Glutamatergic neuron (in vitro differentiated cells): ENCODE results near the gene SYNC. TPM values are rescaled to one million over a fixed set of nuclear protein-coding genes. Genes with fewer than 3 reads are reported as not detected.
A peak's percentile ranks its signal among the peaks of the same experiment; 100 is the strongest.

Experiments used
- DNase-seq: peaks from one replicate; pipeline ENCODE4 v3.0.0; 2022
- H3K27ac Mint-ChIP-seq: one replicate; pipeline ENCODE4 v1.8.0; 2020; ENCODE audit warnings: mild to moderate bottlenecking, mixed read lengths, inconsistent platforms; ENCODE audit not compliant: unreplicated experiment
- H3K27me3 Mint-ChIP-seq: one replicate; pipeline ENCODE4 v1.8.0; 2020; ENCODE audit warnings: mild to moderate bottlenecking, moderate library complexity, mixed read lengths, inconsistent platforms; ENCODE audit not compliant: unreplicated experiment
- H3K36me3 Mint-ChIP-seq: one replicate; pipeline ENCODE4 v1.8.0; 2020; ENCODE audit warnings: mild to moderate bottlenecking, mixed read lengths, inconsistent platforms; ENCODE audit not compliant: unreplicated experiment
- H3K4me1 Mint-ChIP-seq: one replicate; pipeline ENCODE4 v1.8.0; 2020; ENCODE audit warnings: mild to moderate bottlenecking, low read depth, mixed read lengths, inconsistent platforms; ENCODE audit not compliant: unreplicated experiment
- H3K4me3 Mint-ChIP-seq: one replicate; pipeline ENCODE4 v1.8.0; 2020; ENCODE audit warnings: mild to moderate bottlenecking, mixed read lengths, inconsistent platforms; ENCODE audit not compliant: unreplicated experiment
- H3K9me3 Mint-ChIP-seq: one replicate; pipeline ENCODE4 v1.8.0; 2020; ENCODE audit warnings: mild to moderate bottlenecking, moderate library complexity, mixed read lengths, inconsistent platforms; ENCODE audit not compliant: unreplicated experiment
- total RNA-seq: library from RNA; stranded (reverse); fragmentation: NEBNext Ultra II Directional; extraction: Animal tissue kit (Norgen Biotek cat#: 25700); gene quantifications from one replicate; pipeline ENCODE4 v1.2.1, GENCODE V29; 2021; ENCODE audit not compliant: unreplicated experiment
- TF ChIP-seq, protein P1 (sequence below): fragments of 200-600 bp; sonication (generic); IDR thresholded peaks from one replicate; pipeline ENCODE4 v1.5.0; 2021; ENCODE audit not compliant: partially characterized antibody, unreplicated experiment

SYNC gene
- total RNA-seq, 1 donor from 2014 or later, result 1.1 TPM

DNA sequence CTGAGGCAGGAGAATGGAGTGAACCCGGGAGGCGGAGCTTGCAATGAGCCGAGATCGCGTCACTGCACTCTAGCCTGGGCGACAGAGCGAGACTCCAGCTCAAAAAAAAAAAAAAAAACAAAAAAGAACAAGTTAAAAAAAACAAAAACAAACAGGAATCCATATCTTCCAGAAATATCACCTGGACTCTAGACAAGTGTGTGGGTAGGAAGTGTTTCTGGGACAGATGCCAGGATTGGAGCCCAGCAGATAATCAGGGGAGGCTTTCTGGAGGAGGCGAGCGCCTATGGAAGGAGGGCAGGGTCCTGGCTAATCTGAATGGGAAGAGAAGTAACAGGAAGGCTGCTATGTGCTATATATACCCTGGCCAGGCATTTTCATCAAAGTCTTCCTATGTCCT lies 43.6 kb upstream of the SYNC start:
- Mint-ChIP-seq H3K4me1 (peaks cover 4% of the 10 kb centered on the region), H3K27ac (no peak overlapping the region), H3K36me3 (no peaks in the 10 kb centered on the region), H3K4me3 (no peak overlapping the region), H3K9me3 (peaks cover 5% of the 10 kb centered on the region), H3K27me3 (peaks cover 4% of the 10 kb centered on the region)
- TF ChIP-seq, protein P1, sequence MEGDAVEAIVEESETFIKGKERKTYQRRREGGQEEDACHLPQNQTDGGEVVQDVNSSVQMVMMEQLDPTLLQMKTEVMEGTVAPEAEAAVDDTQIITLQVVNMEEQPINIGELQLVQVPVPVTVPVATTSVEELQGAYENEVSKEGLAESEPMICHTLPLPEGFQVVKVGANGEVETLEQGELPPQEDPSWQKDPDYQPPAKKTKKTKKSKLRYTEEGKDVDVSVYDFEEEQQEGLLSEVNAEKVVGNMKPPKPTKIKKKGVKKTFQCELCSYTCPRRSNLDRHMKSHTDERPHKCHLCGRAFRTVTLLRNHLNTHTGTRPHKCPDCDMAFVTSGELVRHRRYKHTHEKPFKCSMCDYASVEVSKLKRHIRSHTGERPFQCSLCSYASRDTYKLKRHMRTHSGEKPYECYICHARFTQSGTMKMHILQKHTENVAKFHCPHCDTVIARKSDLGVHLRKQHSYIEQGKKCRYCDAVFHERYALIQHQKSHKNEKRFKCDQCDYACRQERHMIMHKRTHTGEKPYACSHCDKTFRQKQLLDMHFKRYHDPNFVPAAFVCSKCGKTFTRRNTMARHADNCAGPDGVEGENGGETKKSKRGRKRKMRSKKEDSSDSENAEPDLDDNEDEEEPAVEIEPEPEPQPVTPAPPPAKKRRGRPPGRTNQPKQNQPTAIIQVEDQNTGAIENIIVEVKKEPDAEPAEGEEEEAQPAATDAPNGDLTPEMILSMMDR, result no peak
- DNase-seq, result no peak

DNA sequence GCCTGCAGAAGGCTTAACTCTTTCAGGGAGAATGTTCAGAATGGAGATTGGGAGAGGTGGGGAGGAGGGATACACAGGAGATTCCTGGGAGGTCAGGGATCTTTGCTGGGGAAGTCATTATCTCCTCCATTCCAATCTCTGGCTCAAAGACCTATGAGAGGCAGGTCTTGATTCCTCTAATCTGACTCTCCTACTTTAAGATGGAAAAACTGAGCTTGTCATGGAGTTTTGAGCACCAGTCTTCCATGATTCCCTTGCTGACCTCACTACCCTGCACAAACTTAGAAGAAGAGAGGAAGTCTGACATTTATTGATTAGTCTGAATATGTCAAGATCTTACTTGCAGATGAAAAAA lies 41.5 kb upstream of the SYNC start:
- TF ChIP-seq, protein P1, result no peak
- peaks cover 5% of the 10 kb centered on the region for H3K9me3 Mint-ChIP-seq
- DNase-seq, result no peak
- no peaks in the 10 kb centered on the region for H3K36me3 Mint-ChIP-seq
- H3K27me3 Mint-ChIP-seq, result peaks cover 7% of the 10 kb centered on the region
- H3K4me3 Mint-ChIP-seq, result no peak overlapping the region
- no peak overlapping the region for H3K27ac Mint-ChIP-seq
- no peaks in the 10 kb centered on the region for H3K4me1 Mint-ChIP-seq

DNA sequence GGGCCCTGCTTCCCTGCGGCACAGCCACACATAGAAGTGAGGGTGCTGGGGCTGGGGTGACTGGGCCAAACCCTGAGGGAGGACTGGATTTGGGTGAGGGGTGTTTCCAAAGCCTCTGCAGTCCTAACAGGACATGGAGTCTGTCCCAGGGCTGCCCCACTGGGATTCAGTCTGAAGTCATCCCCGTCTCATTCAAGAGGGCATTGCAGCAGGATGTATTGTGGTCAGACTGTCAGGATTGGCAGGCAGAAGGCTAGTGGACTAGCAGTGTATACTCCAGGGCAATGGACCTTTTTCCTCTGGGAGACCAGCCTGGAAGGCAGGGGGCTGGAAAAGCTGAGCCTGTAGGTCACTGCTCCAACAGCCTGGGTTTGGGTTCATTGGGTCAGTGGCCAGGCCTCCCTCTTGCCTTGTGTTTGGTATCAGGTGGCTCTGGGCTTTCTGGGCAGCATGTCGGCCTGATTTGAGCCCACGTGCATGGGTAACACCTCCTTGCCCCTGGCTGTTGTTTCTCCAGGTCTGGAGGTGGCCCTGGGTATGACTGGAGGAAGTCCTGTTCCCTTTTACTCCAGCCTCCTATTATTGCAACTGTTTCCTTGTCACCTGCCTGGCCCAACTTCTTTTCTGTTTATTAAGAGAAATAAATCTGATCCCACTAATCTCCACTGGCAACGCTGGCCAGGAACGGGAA lies 41.0 kb upstream of the SYNC start:
- Mint-ChIP-seq H3K27me3 (peaks cover 7% of the 10 kb centered on the region), H3K4me3 (no peak overlapping the region), H3K9me3 (peaks cover 3% of the 10 kb centered on the region), H3K27ac (no peak overlapping the region), H3K4me1 (no peaks in the 10 kb centered on the region), H3K36me3 (no peaks in the 10 kb centered on the region)
- DNase-seq, result no peak
- TF ChIP-seq, protein P1, result no peak

DNA sequence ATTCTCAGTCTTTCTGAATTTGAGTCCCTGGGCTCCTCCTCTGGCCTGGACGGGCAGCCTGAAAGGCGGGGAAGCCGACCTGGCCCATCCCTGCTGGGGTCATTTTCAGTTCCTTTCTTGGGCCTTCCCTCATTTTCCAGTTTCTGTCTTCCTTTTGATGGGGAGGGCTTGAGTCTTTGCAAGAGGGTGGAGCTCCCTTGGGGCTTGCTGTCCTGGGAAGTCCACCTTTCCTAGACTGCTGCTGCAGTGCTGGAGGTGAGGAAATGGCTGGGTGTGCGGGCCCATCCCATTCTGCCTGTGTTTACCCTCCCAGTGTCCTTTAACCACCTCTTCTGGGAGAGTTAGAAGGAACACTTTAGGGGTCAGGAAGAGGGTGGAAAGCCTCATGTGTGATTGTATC lies 40.4 kb upstream of the SYNC start:
- Mint-ChIP-seq H3K36me3 (no peaks in the 10 kb centered on the region), H3K9me3 (peaks cover 3% of the 10 kb centered on the region), H3K27ac (no peak overlapping the region), H3K27me3 (peaks cover 7% of the 10 kb centered on the region), H3K4me1 (no peaks in the 10 kb centered on the region), H3K4me3 (peak overlapping the region; percentile 57)
- DNase-seq, result no peak
- TF ChIP-seq, protein P1, result no peak

DNA sequence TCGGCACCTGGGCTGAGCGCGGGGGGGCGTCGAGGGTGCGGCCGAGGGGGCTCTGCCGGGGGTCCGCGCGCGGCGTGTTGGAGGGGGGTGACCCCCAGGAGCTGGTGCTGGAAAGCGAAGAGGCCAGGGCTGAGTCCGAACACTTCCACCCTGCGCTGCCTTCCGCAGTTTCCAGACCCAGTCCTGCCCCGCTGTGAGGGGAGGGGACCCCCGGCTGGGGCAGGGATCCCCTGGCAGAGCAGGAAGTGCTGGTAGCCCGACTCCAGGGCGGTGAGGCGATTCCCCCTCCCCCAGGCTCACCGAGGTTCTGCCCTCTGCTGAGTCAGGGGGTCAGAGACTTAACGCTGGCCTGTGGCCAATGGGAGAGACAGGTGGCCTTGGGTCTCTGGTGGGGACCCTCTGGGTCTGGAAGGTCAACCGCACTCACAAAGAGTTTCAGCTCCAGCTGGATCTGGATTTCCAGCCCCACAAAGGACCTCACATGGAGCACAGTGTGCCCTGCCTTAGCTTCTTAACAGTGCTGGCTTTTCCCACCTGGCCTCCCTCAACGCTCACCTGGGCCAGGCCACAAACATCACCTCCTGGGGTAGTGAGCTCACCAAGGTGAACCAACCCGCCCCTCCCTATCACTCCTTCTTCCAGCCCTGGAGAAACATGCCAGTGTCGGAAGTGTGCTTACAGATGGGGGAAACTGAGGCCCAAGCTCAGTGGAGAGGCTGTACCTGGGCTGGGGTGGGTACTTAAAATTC lies 39.8 kb upstream of the SYNC start:
- TF ChIP-seq, protein P1, result no peak
- DNase-seq, result no peak
- H3K4me3 Mint-ChIP-seq, result peak overlapping the region; percentile 57
- peaks cover 3% of the 10 kb centered on the region for H3K9me3 Mint-ChIP-seq
- H3K36me3 Mint-ChIP-seq, result no peaks in the 10 kb centered on the region
- H3K27me3 Mint-ChIP-seq, result peaks cover 9% of the 10 kb centered on the region
- H3K27ac Mint-ChIP-seq, result no peak overlapping the region
- no peaks in the 10 kb centered on the region for H3K4me1 Mint-ChIP-seq
